GM12878 (cell line): ENCODE results near the gene CTNNB1. TPM values are rescaled to one million over a fixed set of nuclear protein-coding genes. Genes with fewer than 3 reads are reported as not detected.

Source experiments
- ATAC-seq: fragments of 200-7000 bp; cut with Tn5 transposase; 3 replicates; pipeline ENCODE4 v1.9.1; 2020; ENCODE audit warnings: mild to moderate bottlenecking, moderate library complexity
- BruUV-seq: library from RNA; stranded (reverse); fragments of 400-500 nt; replicated peaks from 2 replicates; lab custom pipeline; 2021; lab: Mats Ljungman, UMichigan
- CTCF ChIA-PET: fragments of 300-600 bp; sonication (Branson Sonifier 250); formaldehyde crosslinking; extraction: SDS; loops from one replicate; lab custom pipeline; 2021; ENCODE audit warnings: inconsistent platforms; lab: Yijun Ruan, JAX
- POLR2A ChIA-PET: fragments of 350-600 bp; formaldehyde crosslinking; extraction: SDS; loops from one replicate; lab custom pipeline; 2021; ENCODE audit warnings: inconsistent platforms; lab: Charles Lee
- RAD21 ChIA-PET: fragments of 300-600 bp; sonication (Branson Sonifier 250); formaldehyde crosslinking; loops from one replicate; lab custom pipeline; 2023; ENCODE audit warnings: antibody characterized with exemption; ENCODE audit not compliant: unreplicated experiment; lab: Charles Lee
- SMC1A ChIA-PET: fragments of 300-600 bp; sonication (Branson Sonifier 250); formaldehyde crosslinking; loops from one replicate; lab custom pipeline; 2023; ENCODE audit not compliant: unreplicated experiment, uncharacterized antibody; lab: Charles Lee
- DNase-seq: peaks from one replicate; pipeline ENCODE4 v3.0.0-alpha.2; 2011; ENCODE audit warnings: low read depth, low spot score
- FAIRE-seq: peaks from 3 replicates; lab custom pipeline; 2011; peaks lifted over from hg19 to GRCh38; lab: Jason Lieb, UNC
- H2AFZ ChIP-seq: 2 replicates; pipeline ENCODE4 v1.6.0; 2011; ENCODE audit warnings: low read depth, low read length, control low read depth; ENCODE audit not compliant: control insufficient read depth
- H3K27ac ChIP-seq: 2 replicates; pipeline ENCODE4 v1.5.1; 2011; ENCODE audit warnings: control low read depth; ENCODE audit not compliant: control insufficient read depth, insufficient read depth
- H3K27me3 ChIP-seq, 2 experiments: replicated peaks in 1 of 2; 2 replicates each; pipeline versions ENCODE4 v1.6.0 to v1.6.1; 2011; ENCODE audit warnings: low read length in 1 of 2; ENCODE audit not compliant: control insufficient read depth in 2 of 2, insufficient read depth in 2 of 2
- H3K36me3 ChIP-seq, 2 experiments: 2 replicates each; pipeline ENCODE4 v1.5.1; 2011; ENCODE audit warnings: low read length in 1 of 2; ENCODE audit not compliant: control insufficient read depth in 2 of 2, insufficient read depth in 2 of 2
- H3K4me1 ChIP-seq: 2 replicates; pipeline ENCODE4 v1.6.1; 2011; ENCODE audit warnings: mild to moderate bottlenecking, low read length, moderate library complexity, mixed read lengths; ENCODE audit not compliant: control insufficient read depth, insufficient read depth
- H3K4me2 ChIP-seq: 2 replicates; pipeline ENCODE4 v1.6.0; 2011; ENCODE audit warnings: control low read depth; ENCODE audit not compliant: control insufficient read depth, insufficient read depth
- H3K4me3 ChIP-seq: fragments of 200-600 bp; sonication (generic); 2 replicates; pipeline ENCODE4 v1.5.1; 2016
- H3K79me2 ChIP-seq: 2 replicates; pipeline ENCODE4 v1.6.0; 2011; ENCODE audit warnings: low read length; ENCODE audit not compliant: control insufficient read depth, insufficient read depth
- H3K9ac ChIP-seq: 2 replicates; pipeline ENCODE4 v1.8.0; 2011; ENCODE audit warnings: low read length, control low read depth, mixed read lengths; ENCODE audit not compliant: control insufficient read depth, insufficient read depth
- H3K9me3 ChIP-seq: replicated peaks from 3 replicates; pipeline ENCODE4 v1.5.1; 2011; ENCODE audit warnings: mild to moderate bottlenecking, low read length; ENCODE audit not compliant: control insufficient read depth, insufficient read depth
- H4K20me1 ChIP-seq: 2 replicates; pipeline ENCODE4 v1.6.0; 2011; ENCODE audit not compliant: control insufficient read depth, insufficient read depth
- BACH1 ChIP-seq: fragments of 450-650 bp; IDR thresholded peaks from 2 replicates; pipeline ENCODE4 v1.6.1; 2017; ENCODE audit warnings: mild to moderate bottlenecking, borderline replicate concordance
- CREM ChIP-seq: IDR thresholded peaks from 2 replicates; pipeline ENCODE4 v1.6.1; 2014; ENCODE audit warnings: antibody characterized with exemption, low read depth
- IRF4 ChIP-seq: IDR thresholded peaks from 2 replicates; pipeline ENCODE4 v1.6.1; 2011; ENCODE audit warnings: low read depth, low read length
- NRF1 ChIP-seq: conservative IDR thresholded peaks from 2 replicates; pipeline ENCODE4 v1.6.1; 2011; ENCODE audit warnings: mild to moderate bottlenecking, low read depth, low read length, improper control_type of control experiment
- POU2F2 ChIP-seq: IDR thresholded peaks from 3 replicates; pipeline ENCODE4 v1.6.1; 2011; ENCODE audit warnings: low read depth, mild to moderate bottlenecking, low read length, borderline replicate concordance
- RAD21 ChIP-seq: IDR thresholded peaks from 2 replicates; pipeline ENCODE4 v1.6.1; 2011; ENCODE audit warnings: mild to moderate bottlenecking, low read depth, low read length, moderate library complexity; ENCODE audit not compliant: insufficient read depth
- RBBP5 ChIP-seq: fragments of 200-600 bp; sonication (generic); conservative IDR thresholded peaks from 2 replicates; pipeline ENCODE4 v1.6.1; 2016
- SREBF2 ChIP-seq: IDR thresholded peaks from 2 replicates; pipeline ENCODE4 v1.6.1; 2012; ENCODE audit warnings: mild to moderate bottlenecking, low read length
- ZBTB33 ChIP-seq: fragments of 450-650 bp; IDR thresholded peaks from 2 replicates; pipeline ENCODE4 v1.6.1; 2017; ENCODE audit warnings: mild to moderate bottlenecking
- WGBS: methylation state at CpG from one replicate; pipeline ENCODE4 v1.1.6; 2016; ENCODE audit warnings: low lambda C conversion rate; ENCODE audit not compliant: insufficient replicate concordance, insufficient coverage; ENCODE audit errors: missing lambda C conversion rate; 5-methylcytosine and 5-hydroxymethylcytosine counted together
- in situ Hi-C: fragments of 300-500 bp; cut with MboI; formaldehyde crosslinking; loops from 9 replicates; pipeline ENCODE4 v1.14.3; 2018; ENCODE audit warnings: mixed read lengths
- intact Hi-C: fragments of 100-400 bp; cut with micrococcal nuclease; formaldehyde crosslinking; loops from one replicate; pipeline ENCODE4 v1.14.2; 2022; ENCODE audit not compliant: unreplicated experiment
- polyA plus RNA-seq, 11 experiments: library from polyadenylated mRNA; depleted of rRNA in 4 of 11; unstranded in 6 of 11; stranded (reverse) in 5 of 11; fragments of >200 nt; fragmentation: Nextera tagmentation in 4 of 11; fragmentation: Illumina TruSeq in 1 of 11; extraction: Ambion mirVana in 4 of 11; extraction: Trizol in 1 of 11; gene quantifications; 1 replicate in 1 of 11; 2 replicates in 10 of 11; pipeline versions ENCODE4 v1.2.1 to v1.2.3, GENCODE V29; 2011 to 2016; ENCODE audit warnings: inconsistent platforms in 2 of 11, missing spikeins in 2 of 11, low read depth in 1 of 11
- total RNA-seq, 4 experiments: library from RNA; depleted of rRNA in 3 of 4; stranded (reverse); fragments of >200 nt in 3 of 4; fragmentation: Illumina TruSeq in 1 of 4; extraction: Trizol in 1 of 4; gene quantifications; 2 replicates each; pipeline versions ENCODE4 v1.2.1 to v1.2.3, GENCODE V29; 2013 to 2021
- TF ChIP-seq, protein P1 (sequence below): IDR thresholded peaks from 2 replicates; pipeline ENCODE4 v1.6.1; 2011; ENCODE audit warnings: borderline replicate concordance, low read depth, mild to moderate bottlenecking, moderate library complexity, mixed read lengths, low read length; ENCODE audit not compliant: insufficient read depth; ENCODE audit errors: extremely low read length
- TF ChIP-seq, protein P2 (sequence below): fragments of 450-650 bp; conservative IDR thresholded peaks from 2 replicates; pipeline ENCODE4 v1.6.1; 2017; ENCODE audit warnings: mild to moderate bottlenecking, moderate library complexity

CTNNB1 gene
- total and polyA plus RNA-seq, 10 of the 15 experiments (the other 5 are each of a cell fraction or from before 2014, with no cell fraction given) = 30.4 to 217 (median 138) TPM

GRCh38 chr3:41276191-41276590 lies 76.9 kb downstream of the CTNNB1 start:
- SMC1A ChIA-PET = no interaction called here
- CTCF ChIA-PET = no interaction called here
- ATAC-seq = no peak
- no peaks in the 10 kb centered on the region for H4K20me1 ChIP-seq
- H3K9ac ChIP-seq = no peak overlapping the region
- POLR2A ChIA-PET = no interaction called here
- no peaks in the 10 kb centered on the region for H3K27me3 ChIP-seq
- TF ChIP-seq BACH1 (no peak), POU2F2 (no peak), CREM (no peak)
- TF ChIP-seq, all 136 proteins: peak for 0
- Histone ChIP-seq H3K9me3 (no peaks in the 10 kb centered on the region), H3K27ac (no peak overlapping the region), H3K4me3 (no peak overlapping the region), H3K79me2 (no peaks in the 10 kb centered on the region), H3K4me2 (no peak overlapping the region), H2AFZ (no peak overlapping the region), H3K4me1 (no peaks in the 10 kb centered on the region), H3K36me3 (no peaks in the 10 kb centered on the region)
- RAD21 ChIA-PET = interaction anchor here (1.2 kb wide), 1 partner anchor 10 kb away, joined by 3 read pairs; no protein-coding TSS in a partner anchor
- WGBS = 25% methylated on average over 4 of the region's 4 CpGs
- in situ Hi-C loops = no loop called here
- intact Hi-C loops = no loop called here
- no peak for DNase-seq
- no peak for FAIRE-seq
- BruUV-seq = no TSS peak

DNA sequence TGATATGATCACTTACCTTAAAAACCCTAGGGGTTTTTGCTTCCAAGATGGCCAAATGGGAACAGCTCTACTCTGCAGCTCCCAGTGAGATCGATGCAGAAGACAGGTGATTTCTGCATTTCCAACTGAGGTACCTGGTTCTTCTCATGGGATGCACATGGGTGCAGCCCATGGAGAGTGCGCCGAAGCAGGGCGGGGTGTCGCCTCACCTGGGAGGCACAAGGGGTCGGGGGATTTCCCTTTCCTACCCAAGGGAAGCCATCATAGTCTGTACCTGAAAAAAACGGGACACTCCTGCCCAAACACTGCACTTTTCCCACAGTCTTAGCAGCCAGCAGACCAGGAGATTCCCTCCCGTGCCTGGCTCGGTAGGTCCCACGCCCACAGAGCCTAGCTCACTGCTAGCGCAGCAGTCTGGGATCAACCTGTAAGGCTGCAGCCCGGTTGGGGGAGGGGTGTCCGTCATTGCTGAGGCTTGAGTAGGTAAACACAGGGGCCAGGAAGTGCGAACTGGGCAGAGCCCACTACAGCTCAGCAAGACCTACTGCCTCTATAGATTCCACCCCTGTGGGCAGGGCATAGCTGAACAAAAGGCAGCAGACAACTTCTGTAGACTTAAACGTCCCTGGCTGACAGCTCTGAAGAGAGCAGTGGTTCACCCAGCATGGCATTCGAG lies 78.6 kb downstream of the CTNNB1 start:
- 45% methylated on average over 16 of the region's 16 CpGs for WGBS
- H3K27ac ChIP-seq = no peak overlapping the region
- FAIRE-seq = no peak
- POLR2A ChIA-PET = no interaction called here
- no peaks in the 10 kb centered on the region for H3K79me2 ChIP-seq
- intact Hi-C loops = no loop called here
- no peaks in the 10 kb centered on the region for H3K4me1 ChIP-seq
- CTCF ChIA-PET = no interaction called here
- DNase-seq = no peak
- TF ChIP-seq SREBF2 (no peak), RBBP5 (no peak), RAD21 (no peak), IRF4 (no peak), NRF1 (no peak), ZBTB33 (no peak)
- TF ChIP-seq, protein P1, sequence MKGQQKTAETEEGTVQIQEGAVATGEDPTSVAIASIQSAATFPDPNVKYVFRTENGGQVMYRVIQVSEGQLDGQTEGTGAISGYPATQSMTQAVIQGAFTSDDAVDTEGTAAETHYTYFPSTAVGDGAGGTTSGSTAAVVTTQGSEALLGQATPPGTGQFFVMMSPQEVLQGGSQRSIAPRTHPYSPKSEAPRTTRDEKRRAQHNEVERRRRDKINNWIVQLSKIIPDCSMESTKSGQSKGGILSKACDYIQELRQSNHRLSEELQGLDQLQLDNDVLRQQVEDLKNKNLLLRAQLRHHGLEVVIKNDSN = no peak
- TF ChIP-seq, protein P2, sequence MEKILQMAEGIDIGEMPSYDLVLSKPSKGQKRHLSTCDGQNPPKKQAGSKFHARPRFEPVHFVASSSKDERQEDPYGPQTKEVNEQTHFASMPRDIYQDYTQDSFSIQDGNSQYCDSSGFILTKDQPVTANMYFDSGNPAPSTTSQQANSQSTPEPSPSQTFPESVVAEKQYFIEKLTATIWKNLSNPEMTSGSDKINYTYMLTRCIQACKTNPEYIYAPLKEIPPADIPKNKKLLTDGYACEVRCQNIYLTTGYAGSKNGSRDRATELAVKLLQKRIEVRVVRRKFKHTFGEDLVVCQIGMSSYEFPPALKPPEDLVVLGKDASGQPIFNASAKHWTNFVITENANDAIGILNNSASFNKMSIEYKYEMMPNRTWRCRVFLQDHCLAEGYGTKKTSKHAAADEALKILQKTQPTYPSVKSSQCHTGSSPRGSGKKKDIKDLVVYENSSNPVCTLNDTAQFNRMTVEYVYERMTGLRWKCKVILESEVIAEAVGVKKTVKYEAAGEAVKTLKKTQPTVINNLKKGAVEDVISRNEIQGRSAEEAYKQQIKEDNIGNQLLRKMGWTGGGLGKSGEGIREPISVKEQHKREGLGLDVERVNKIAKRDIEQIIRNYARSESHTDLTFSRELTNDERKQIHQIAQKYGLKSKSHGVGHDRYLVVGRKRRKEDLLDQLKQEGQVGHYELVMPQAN = no peak
- ATAC-seq = no peak
- no peaks in the 10 kb centered on the region for H3K9me3 ChIP-seq
- in situ Hi-C loops = no loop called here
- SMC1A ChIA-PET = no interaction called here
- no peak overlapping the region for H2AFZ ChIP-seq
- no peaks in the 10 kb centered on the region for H3K27me3 ChIP-seq
- RAD21 ChIA-PET = no interaction called here
- H3K9ac ChIP-seq = no peak overlapping the region
- no peaks in the 10 kb centered on the region for H3K36me3 ChIP-seq
- no peaks in the 10 kb centered on the region for H4K20me1 ChIP-seq
- H3K4me3 ChIP-seq = no peak overlapping the region
- no TSS peak for BruUV-seq
- H3K4me2 ChIP-seq = no peak overlapping the region
